ENCODE measurements around the gene ESRRG.

ESRRG gene

DNA sequence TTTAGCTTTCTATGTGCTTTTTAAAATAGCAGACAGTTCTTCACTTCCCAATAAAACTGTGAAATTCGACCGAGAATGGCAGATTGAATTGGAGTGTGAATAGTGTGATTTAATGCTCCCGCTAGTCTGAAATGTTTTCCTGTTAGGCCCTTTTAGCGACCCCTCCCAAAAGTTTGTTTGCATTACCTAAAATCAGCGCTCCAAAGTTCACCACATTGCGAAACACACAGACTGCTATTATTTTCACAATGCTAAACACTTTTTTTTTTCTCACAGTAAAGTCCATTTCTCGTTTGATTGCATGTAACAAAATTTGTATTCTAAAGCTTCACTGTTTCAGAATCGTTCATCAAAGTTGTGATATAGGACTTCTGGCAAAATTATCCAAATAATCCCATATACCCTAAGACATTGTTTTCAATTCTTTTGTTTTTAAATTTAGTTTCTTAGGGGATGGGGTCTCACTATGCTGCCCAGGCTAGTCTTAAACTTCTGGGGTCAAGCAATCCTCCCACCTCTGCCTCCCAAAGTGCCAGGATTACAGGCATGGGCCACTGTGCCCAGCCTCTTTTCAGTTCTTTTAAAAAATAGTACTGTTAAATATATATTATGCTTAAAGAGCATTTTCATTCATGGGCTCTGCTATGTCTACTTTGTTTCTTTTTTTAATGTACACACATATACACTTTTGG, 223.5 kb downstream of the ESRRG start:
- DNase-seq = no peak

DNA sequence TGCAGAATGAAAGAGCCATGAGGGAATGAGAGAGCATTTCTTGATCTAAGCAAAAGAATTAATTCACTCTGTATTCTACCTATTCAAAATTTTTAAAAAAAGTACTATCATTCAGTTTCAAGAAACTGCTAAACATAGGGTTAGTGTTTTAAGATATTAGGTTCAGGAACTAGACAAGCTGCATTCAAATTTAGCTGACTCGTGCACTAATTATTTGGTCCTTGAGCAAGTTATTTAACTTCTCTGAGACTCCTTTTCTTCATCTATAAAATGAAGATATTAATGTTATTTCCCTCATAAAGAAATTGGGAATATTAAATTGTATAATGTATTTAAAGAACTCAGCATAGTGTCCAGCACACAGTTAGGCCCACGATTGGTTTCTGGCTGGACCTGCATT, 225.0 kb downstream of the ESRRG start:
- DNase-seq = no peak

DNA sequence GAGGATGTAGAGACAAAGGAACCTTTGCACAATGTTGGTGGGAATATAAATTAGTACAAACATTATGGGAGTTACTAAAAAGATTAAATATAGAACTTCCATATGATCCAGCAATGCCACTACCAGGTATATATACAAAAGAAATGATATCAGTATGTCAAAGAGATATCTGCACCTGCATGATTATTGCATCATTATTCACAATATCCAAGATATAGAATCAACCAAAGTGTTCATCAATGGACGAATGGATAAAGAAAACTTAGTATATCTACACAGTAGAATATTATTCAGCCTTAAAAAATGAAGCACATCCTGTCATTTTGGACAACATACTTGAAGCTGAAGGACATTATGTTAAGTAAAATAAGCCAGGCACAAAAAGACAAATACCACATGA, 238.2 kb downstream of the ESRRG start:
- no peak for DNase-seq

DNA sequence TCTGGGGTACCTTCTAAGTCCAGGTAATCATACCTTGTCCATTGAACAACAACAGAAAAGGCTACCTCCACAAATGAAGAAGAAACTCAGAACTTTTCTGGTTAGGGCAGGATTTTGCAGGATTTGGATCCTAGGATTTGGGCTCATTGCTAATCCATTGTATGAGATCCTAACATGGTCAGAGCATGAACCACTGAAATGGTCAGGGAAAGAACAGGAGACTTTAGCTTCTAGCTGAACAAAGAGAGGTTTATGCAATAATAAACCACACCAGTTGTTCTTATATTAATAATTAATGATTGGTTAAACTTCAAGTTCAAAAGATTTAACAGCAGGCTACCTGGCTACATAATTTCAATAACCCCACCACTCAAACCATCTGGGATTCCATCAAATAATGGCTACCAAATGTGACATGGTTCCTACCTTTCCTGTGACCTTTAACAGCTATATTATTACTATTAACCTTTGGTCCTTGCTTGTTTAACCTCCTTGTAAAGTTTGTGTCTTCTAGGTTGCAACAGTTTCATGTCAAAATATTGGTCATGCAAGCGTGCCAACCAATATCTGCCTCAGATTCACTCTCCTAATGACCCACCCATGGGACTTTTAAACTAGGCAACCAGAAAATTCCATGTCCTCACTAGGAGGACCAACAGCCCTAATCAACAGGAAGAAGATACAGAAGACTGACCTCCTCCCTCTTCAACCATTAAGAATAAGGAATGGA, 239.4 kb downstream of the ESRRG start:
- no peak for DNase-seq

DNA sequence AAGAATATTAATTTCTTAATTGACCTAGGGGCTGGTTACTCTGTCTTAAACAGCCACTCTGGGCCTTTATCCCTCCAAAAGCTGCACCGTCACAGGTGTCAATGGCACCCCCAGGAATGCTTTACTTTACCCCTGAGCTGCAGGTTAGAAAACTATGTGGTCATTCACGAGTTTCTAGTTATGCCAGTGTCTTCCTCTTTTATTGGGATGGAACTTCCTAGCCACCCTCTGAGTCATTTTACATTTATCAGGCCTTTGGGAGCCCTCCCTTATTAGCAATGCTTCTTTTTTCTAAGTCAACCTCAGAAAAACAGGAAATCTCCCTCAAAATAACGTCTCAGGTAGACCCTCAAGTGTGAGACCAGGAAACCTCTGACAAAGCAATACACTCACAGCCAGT, 240.6 kb downstream of the ESRRG start:
- no peak for DNase-seq

DNA sequence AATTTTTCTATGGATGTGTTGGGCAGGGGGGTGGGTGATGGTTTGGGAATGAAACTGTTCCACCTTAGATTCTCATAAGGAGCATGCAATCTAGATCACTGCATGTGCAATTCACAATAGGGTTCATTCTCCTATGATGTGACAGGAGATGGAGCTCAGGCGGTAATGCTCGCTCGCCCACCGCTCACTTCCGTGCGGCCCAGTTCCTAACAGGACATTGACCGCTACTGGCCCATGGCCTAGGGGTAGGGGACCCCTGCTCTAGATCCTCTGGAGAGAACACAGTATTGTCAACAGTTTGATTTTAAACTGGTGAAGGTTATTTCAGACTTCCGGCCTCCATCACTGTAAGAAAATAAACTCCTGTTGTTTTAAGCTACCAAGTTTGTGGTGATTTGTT, 245.0 kb downstream of the ESRRG start:
- no peak for DNase-seq

DNA sequence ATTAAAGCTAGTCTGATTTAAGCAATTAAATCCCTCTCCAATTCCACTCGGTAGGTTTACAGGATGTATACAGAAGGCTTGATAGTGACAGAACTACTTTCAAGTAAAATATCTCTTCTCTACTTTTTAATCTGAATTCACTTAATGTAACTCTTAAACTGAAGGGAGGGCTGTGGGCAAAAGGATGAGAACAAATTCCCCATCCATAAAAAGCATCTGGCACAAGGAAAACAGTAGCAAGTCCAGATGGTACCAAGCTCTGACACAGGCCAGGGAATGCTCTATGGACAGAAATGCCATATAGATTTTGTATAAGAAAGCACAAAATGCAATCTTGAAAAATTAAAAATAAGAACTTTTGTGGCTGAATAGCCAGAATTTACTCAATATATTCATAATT, 246.9 kb downstream of the ESRRG start:
- peak; percentile 49 for DNase-seq

DNA sequence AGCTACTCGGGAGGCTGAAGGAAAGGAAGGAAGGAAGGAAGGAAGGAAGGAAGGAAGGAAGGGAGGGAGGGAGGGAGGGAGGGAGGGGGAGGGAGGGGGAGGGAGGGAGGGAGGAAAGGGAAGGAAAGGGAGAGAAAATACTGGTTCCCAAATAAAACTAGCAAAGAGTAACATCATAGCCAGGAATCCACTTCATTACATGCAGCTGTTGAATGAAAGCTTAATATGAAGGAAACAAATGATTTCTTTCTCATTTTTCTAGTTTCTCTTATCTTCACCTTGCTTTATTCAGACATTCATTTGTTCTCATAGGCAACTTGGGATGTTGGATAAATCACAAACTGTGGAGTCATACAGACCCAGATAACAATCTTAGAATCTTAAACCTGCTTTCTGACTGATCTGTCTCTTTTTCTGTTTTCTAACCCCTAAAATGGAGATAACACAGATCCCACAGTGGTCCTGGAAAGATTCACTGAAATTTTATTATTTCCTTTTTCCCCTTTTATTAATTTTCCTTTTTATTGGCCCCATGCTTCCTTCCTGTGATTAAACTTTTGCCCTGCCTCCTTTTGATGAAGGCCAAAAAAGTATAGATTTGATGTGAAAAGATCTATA, 247.5 kb downstream of the ESRRG start:
- no peak for DNase-seq

DNA sequence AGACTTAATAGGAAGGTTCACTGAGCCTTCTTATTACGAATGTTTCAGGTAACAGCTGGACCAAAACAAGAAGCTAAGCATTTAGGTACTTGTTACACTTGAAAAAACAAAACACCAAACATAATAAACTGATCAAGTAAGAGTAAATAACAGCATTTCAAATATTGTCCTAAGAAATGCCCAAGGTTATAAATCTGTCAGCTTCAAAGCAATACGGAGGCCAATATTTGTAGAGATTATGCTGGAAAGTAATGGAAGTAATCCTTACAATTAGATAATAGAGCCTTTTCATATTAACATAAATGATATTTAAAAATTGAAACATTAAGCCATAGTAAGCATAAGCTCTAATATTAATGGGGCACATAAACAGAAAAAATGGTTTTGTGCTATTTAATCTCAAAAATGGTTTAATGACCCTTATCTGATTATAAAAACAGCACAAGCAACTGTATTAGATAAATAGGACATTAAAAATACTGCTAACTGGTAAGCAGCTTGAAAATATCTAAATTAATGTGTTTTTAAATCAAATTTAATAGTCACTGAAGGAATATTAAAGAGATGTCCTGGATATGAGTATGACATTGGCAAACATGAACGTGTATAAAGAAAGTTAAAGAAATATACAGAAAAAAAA, 256.9 kb downstream of the ESRRG start:
- no peak for DNase-seq

DNA sequence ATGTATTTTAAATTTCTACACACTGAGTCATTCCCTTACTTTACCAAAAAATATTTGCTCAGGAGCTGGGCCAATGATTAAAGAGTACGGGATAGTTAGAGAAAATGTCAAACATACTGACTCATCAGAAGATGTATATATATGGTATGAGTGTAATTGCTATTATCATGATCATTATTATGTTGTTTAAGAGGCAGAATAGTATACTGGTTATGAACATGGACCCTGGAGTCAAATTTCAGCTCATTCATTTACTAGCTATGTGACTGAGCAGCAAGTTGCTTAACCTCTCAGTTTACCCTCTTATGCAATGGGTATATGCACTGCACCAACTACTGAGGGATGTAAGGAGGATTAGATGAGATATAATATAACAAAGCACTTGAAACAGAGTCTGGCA, 258.7 kb downstream of the ESRRG start:
- DNase-seq = no peak

DNA sequence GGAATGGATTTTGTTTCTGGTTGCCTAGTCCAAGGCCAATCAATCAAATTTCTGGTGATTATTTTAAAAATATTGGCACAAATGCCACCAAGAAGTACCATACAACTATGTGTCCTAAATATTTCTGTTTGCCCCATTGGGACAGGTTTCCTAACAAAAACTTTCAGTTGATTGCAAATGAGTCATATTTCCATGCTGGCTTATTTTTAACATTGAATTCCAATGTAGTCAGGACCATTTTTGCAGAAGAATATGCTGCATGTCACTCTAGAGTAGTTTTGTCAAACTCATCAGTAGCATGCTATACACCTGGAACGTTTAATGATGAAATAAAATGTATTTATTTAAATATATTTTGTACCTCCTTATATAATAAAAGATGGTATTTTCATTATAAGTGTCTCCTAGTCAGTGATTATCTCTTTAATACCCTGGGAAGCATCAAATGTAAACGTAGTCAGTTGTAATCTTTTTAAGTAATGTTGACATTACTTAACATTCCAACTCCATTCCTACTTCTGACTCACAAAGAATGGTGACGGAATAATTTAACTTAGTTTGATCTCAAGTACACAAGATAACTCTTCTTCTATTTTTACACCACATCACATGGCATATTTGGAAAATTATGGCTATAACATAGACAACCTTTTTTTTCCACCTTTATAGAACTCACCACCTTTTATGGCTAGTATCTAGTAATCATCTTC, 261.0 kb downstream of the ESRRG start:
- DNase-seq = no peak

DNA sequence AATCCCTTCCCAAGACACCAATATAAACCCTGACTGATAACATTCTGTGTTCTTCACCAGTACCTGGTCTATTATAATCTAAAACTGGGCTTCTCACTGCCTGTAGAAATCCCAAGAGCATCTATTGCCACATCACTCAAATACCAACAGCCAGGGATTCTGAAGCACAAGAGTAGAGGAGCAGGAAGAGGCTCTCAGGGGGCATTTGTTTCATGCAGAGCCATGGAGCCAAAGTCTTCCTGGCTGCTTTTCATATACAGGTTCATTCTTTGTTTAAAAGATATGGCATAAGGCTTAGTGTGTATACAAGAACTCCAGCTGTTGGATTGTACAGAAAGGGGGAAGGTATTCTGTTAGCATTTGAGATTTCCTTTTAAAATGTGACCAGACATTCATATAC, 261.8 kb downstream of the ESRRG start:
- DNase-seq = no peak

DNA sequence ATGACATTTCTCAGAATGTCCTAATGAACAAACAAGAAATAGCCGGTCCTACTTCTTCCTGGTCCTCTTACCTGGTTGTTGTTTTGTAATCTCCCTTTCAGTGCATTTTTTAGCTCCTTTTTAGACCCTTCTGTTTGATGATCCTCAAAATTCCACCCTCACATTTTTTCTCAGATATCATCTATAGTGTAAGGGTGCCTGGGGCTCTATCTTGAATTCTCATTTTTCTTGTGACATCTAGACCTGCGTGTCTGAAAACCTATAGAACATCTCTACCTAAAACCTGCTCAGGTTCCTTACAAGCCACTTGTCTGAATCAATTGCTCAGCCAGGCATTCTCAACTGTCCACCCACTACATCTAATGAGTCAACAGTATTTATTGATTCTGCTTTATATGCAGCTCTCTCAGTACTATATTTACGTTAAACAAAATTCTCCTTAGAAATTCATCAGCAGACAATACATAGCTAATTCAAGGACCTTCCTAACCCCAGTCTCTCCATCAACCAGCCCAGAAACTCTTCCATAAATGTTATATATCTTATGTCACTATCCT, 263.5 kb downstream of the ESRRG start:
- DNase-seq = no peak

DNA sequence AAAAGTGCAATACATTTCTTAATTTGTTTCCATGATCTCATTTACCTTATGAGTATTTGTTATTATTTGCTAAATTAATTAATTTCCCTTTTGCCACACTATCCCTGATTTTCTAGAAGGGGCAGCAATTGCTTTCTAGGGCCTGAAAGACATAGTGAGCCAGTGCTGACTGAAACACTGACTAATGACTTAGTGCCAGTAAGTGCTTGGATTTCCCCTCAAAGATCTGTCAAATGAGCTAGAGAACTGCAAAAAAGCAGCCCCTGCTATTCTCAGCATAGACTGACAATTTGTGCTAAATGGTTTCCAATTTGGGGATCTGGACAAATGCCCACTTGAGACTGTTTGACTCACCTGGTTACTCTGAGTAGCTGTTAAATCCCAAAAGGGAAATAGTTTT, 264.4 kb downstream of the ESRRG start:
- no peak for DNase-seq

DNA sequence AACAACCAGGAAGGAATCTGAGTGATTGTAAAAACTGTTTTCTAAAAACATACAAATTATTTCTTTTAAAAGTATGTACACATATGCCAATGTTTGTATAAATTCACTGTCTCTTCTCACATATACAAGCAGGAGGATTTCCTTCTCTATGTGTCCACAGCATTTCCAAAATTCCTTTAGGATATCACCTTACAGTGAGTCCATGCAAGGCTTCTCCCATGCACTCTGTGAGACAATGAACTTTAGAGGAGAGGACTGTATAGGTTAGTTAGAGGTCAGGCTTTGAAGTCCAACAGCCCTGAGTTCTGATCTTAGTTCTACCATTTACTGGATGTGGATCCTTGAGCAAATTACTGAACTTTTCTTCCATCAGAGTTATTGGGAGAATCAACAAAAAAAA, 265.9 kb downstream of the ESRRG start:
- DNase-seq = no peak

DNA sequence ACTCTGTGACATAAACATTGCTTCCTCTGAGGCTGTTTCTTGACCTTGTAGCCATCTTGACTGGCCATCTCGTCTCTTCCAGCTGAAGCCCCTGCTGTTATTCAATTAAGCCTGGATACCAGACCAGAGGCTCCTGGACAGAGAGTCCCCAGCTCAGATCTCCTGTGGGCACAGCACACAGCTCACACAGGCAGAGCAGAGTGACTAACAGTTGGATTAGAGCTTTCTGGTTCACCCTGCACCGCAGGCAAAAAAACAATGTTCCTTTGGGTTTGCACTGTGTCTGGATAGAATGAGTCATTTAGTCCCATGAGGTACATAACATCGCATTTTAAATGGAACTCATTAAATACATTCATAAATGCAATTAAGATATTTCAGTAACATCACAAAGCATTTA, 266.5 kb downstream of the ESRRG start:
- DNase-seq = no peak

DNA sequence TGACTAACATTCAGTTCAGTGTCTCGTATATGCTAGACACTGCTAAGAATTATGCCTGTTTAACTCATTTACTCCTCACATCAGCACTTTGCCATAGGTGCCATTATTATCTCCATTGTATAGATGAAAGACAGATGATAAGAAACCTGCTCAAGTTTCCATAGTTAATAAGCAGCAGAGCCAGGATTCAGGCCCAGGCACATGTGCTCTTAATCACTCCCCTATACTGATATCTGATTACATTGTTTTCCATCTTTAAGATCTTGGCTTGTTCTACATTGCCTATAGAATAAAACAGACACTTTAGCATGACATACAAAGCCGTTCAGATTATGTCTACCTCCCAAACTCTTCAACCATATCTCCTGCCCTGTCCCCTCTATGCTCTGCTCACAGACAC, 269.5 kb downstream of the ESRRG start:
- no peak for DNase-seq
